Trophoblast cell (in vitro differentiated cells and primary cell): Measurements from ENCODE around the gene LRRC27.

ENCODE experiments used
- DNase-seq, 2 donors: peaks; one replicate each; pipeline ENCODE4 v3.0.0-alpha.2; 2016
- H2AFZ ChIP-seq: 2 replicates; pipeline ENCODE4 v1.6.1; 2013; ENCODE audit warnings: low read length, moderate library complexity, mild to moderate bottlenecking; ENCODE audit not compliant: insufficient read depth, poor library complexity
- H2AK5ac ChIP-seq: 2 replicates; pipeline ENCODE4 v1.6.1; 2013; ENCODE audit warnings: mild to moderate bottlenecking, low read length
- H2BK120ac ChIP-seq: 2 replicates; pipeline ENCODE4 v1.6.1; 2013; ENCODE audit warnings: low read length, mild to moderate bottlenecking, moderate library complexity; ENCODE audit not compliant: insufficient read depth, poor library complexity
- H2BK12ac ChIP-seq: 2 replicates; pipeline ENCODE4 v1.6.1; 2013; ENCODE audit warnings: mild to moderate bottlenecking, low read length, moderate library complexity
- H2BK5ac ChIP-seq: 2 replicates; pipeline ENCODE4 v1.6.1; 2013; ENCODE audit warnings: low read length, low read depth, moderate library complexity, mild to moderate bottlenecking; ENCODE audit not compliant: poor library complexity
- H3K14ac ChIP-seq: 2 replicates; pipeline ENCODE4 v1.6.1; 2013; ENCODE audit warnings: mild to moderate bottlenecking, low read length
- H3K18ac ChIP-seq: 2 replicates; pipeline ENCODE4 v1.6.1; 2013; ENCODE audit warnings: mild to moderate bottlenecking, low read length
- H3K23ac ChIP-seq: 2 replicates; pipeline ENCODE4 v1.6.1; 2013; ENCODE audit warnings: low read length
- H3K27ac ChIP-seq: 2 replicates; pipeline ENCODE4 v1.5.1; 2013; ENCODE audit warnings: low read depth, mild to moderate bottlenecking, inconsistent platforms, low read length, moderate library complexity
- H3K27me3 ChIP-seq: 2 replicates; pipeline ENCODE4 v1.6.1; 2013; ENCODE audit warnings: inconsistent platforms, mild to moderate bottlenecking, low read length, moderate library complexity; ENCODE audit not compliant: insufficient read depth
- H3K36me3 ChIP-seq, 2 experiments: 1 replicate in 1 of 2; 2 replicates in 1 of 2; pipeline ENCODE4 v1.6.1; 2013; ENCODE audit warnings: low read length in 2 of 2, mild to moderate bottlenecking in 2 of 2, moderate library complexity in 1 of 2; ENCODE audit not compliant: insufficient read depth in 2 of 2, control insufficient read depth in 1 of 2
- H3K4ac ChIP-seq: 2 replicates; pipeline ENCODE4 v1.6.1; 2013; ENCODE audit warnings: low read depth, mild to moderate bottlenecking, low read length, moderate library complexity
- H3K4me1 ChIP-seq, 2 experiments: 1 replicate in 1 of 2; 2 replicates in 1 of 2; pipeline ENCODE4 v1.6.1; 2013; ENCODE audit warnings: low read length in 2 of 2, mild to moderate bottlenecking in 2 of 2, moderate library complexity in 1 of 2; ENCODE audit not compliant: insufficient read depth in 2 of 2, control insufficient read depth in 1 of 2
- H3K4me2 ChIP-seq: 2 replicates; pipeline ENCODE4 v1.6.1; 2013; ENCODE audit warnings: inconsistent platforms, mild to moderate bottlenecking, low read length, moderate library complexity
- H3K4me3 ChIP-seq: 2 replicates; pipeline ENCODE4 v1.5.1; 2013; ENCODE audit warnings: mild to moderate bottlenecking, low read depth, low read length, inconsistent platforms
- H3K79me1 ChIP-seq: one replicate; pipeline ENCODE4 v1.6.1; 2013; ENCODE audit warnings: low read length
- H3K79me2 ChIP-seq: 2 replicates; pipeline ENCODE4 v1.6.1; 2013; ENCODE audit warnings: low read length, mild to moderate bottlenecking; ENCODE audit not compliant: control insufficient read depth, insufficient read depth, poor library complexity
- H3K9ac ChIP-seq: 2 replicates; pipeline ENCODE4 v1.6.1; 2013; ENCODE audit warnings: mild to moderate bottlenecking, low read length
- H3K9me3 ChIP-seq: 2 replicates; pipeline ENCODE4 v1.6.1; 2013; ENCODE audit warnings: low read depth, mild to moderate bottlenecking, control low read depth, inconsistent platforms, low read length; ENCODE audit not compliant: insufficient read depth
- H4K12ac ChIP-seq: 2 replicates; pipeline ENCODE4 v1.6.1; 2013; ENCODE audit warnings: low read depth, mild to moderate bottlenecking, low read length, moderate library complexity
- H4K8ac ChIP-seq: 2 replicates; pipeline ENCODE4 v1.6.1; 2013; ENCODE audit warnings: low read depth, mild to moderate bottlenecking, low read length, moderate library complexity
- H4K91ac ChIP-seq: one replicate; pipeline ENCODE4 v1.6.1; 2013; ENCODE audit warnings: low read depth, mild to moderate bottlenecking, low read length, moderate library complexity
- WGBS: extraction: QIAGEN DNeasy Blood & Tissue Kit; methylation state at CpG from one replicate; pipeline ENCODE4 v1.1.7; 2013; ENCODE audit warnings: missing lambda C conversion rate; ENCODE audit not compliant: insufficient read length, insufficient coverage; ENCODE audit errors: extremely low coverage; 5-methylcytosine and 5-hydroxymethylcytosine counted together

The LRRC27 gene

DNA sequence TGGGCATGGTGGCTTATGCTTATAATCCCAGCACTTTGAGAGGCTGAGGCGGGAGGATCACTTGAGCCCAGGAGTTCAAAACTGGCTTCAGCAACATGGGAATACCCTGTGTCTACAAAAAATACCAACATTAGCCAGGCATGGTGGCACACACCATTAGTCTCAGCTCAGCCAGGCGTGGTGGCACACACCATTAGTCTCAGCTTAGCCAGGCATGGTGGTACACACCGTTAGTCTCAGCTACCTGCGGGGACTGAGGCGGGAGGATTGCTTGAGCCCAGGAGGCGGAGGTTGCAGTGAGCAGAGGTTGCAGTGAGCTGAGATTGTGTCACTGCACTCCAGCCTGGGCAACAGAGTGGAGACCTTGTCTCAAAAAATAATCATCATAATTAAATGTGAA lies 9.0 kb downstream of the LRRC27 start:
- DNase-seq: no peak
- no peak overlapping the region for H2BK120ac ChIP-seq
- H4K12ac ChIP-seq: no peak overlapping the region
- no peak overlapping the region for H2BK12ac ChIP-seq
- H3K27me3 ChIP-seq: no peaks in the 10 kb centered on the region
- H4K91ac ChIP-seq: no peak overlapping the region
- no peaks in the 10 kb centered on the region for H3K79me1 ChIP-seq
- H3K79me2 ChIP-seq: no peaks in the 10 kb centered on the region
- H3K9ac ChIP-seq: no peak overlapping the region
- H2AFZ ChIP-seq: no peak overlapping the region
- peaks cover 2 to 3% of the 10 kb centered on the region in 2 experiments for H3K36me3 ChIP-seq
- H3K14ac ChIP-seq: no peak overlapping the region
- WGBS: no CpG with 5 or more reads among the region's 6 CpGs
- no peak overlapping the region for H2BK5ac ChIP-seq
- no peak overlapping the region for H3K23ac ChIP-seq
- no peaks in the 10 kb centered on the region for H3K9me3 ChIP-seq
- no peak overlapping the region for H4K8ac ChIP-seq
- H2AK5ac ChIP-seq: no peak overlapping the region
- H3K4me3 ChIP-seq: no peak overlapping the region
- H3K18ac ChIP-seq: no peak overlapping the region
- H3K4ac ChIP-seq: no peak overlapping the region
- H3K4me2 ChIP-seq: no peak overlapping the region
- H3K4me1 ChIP-seq: no peaks in the 10 kb centered on the region
- H3K27ac ChIP-seq: no peak overlapping the region

DNA sequence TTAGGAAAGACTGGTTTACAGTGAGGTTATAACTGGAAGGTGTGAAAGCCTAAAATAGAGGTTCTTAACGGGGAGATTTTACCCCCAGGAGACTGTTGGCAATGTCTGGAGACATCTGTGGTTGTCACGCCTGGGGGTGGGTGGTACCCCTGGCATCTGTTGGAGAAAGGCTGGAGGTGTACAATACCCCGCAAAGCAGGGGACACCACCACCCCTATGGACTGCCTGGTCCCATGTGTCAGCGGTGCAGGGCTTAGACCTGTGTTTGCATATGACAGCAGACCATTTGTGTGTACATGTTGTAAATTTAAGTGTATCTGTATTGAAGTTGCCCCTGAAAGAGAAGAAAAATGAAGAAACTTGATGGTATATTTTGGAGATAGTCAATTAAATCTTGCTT lies 9.8 kb downstream of the LRRC27 start:
- no peak overlapping the region for H3K9ac ChIP-seq
- peaks cover 2 to 3% of the 10 kb centered on the region in 2 experiments for H3K36me3 ChIP-seq
- H2AK5ac ChIP-seq: no peak overlapping the region
- H3K4me1 ChIP-seq: no peaks in the 10 kb centered on the region
- H3K4ac ChIP-seq: no peak overlapping the region
- WGBS: no CpG with 5 or more reads among the region's 4 CpGs
- no peak overlapping the region for H2BK12ac ChIP-seq
- H2BK120ac ChIP-seq: no peak overlapping the region
- no peaks in the 10 kb centered on the region for H3K79me1 ChIP-seq
- H3K4me3 ChIP-seq: no peak overlapping the region
- no peak overlapping the region for H3K23ac ChIP-seq
- H2AFZ ChIP-seq: no peak overlapping the region
- no peak overlapping the region for H4K91ac ChIP-seq
- no peaks in the 10 kb centered on the region for H3K9me3 ChIP-seq
- no peak overlapping the region for H3K14ac ChIP-seq
- no peak overlapping the region for H3K4me2 ChIP-seq
- H3K27me3 ChIP-seq: no peaks in the 10 kb centered on the region
- H3K79me2 ChIP-seq: no peaks in the 10 kb centered on the region
- H4K12ac ChIP-seq: no peak overlapping the region
- H2BK5ac ChIP-seq: no peak overlapping the region
- H4K8ac ChIP-seq: no peak overlapping the region
- H3K27ac ChIP-seq: no peak overlapping the region
- DNase-seq: no peak
- H3K18ac ChIP-seq: no peak overlapping the region

DNA sequence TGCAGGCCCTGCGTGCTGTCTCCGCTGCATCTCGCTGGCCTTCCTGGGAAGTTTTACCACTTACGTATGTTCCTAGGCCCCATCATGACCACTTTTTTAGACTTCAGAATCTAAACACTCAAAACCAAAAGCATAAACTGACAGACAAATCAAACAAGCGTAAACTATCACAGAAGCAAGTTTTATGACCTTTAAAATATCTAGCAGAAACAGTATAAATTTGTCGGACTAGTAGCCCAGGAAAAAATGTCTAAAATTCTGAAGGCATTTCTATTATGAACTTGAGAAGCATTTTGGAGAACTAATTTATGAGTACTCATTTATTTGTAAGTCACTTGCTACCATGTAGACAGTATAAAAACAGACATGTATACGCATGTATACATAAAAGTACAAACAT lies 10.6 kb downstream of the LRRC27 start:
- Histone ChIP-seq H3K79me1 (no peaks in the 10 kb centered on the region), H3K36me3 (peaks cover 2 to 3% of the 10 kb centered on the region in 2 experiments), H4K8ac (no peak overlapping the region), H3K27me3 (no peaks in the 10 kb centered on the region), H2AK5ac (no peak overlapping the region), H3K9me3 (no peaks in the 10 kb centered on the region), H3K4me3 (no peak overlapping the region), H3K4me2 (no peak overlapping the region), H2BK5ac (no peak overlapping the region), H3K27ac (no peak overlapping the region), H3K14ac (no peak overlapping the region), H3K4ac (no peak overlapping the region), H3K18ac (no peak overlapping the region), H4K91ac (no peak overlapping the region), H2BK12ac (no peak overlapping the region), H2AFZ (no peak overlapping the region), H3K79me2 (no peaks in the 10 kb centered on the region), H3K4me1 (no peaks in the 10 kb centered on the region), H4K12ac (no peak overlapping the region), H3K23ac (no peak overlapping the region), H3K9ac (no peak overlapping the region), H2BK120ac (no peak overlapping the region)
- whole genome bisulfite sequencing: no CpG with 5 or more reads among the region's 7 CpGs
- DNase-seq: no peak

DNA sequence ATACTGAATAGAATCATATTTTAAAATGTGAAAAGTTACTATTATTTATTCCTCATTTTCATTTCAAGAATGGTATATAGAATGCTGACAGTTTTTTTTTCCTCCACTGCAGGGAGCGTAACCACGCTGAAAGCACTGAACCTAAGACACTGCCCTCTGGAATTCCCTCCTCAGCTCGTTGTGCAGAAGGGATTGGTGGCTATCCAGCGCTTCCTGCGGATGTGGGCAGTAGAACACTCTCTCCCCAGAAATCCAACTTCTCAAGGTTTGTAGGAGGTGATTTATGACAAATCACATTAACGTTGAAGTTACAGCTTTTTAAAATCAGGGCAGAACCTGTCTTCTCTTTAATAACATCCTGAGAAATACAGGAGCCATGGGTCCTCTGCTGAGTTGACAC lies 12.4 kb downstream of the LRRC27 start:
- Histone ChIP-seq H3K4me2 (no peak overlapping the region), H3K4me3 (no peak overlapping the region), H3K14ac (no peak overlapping the region), H3K18ac (no peak overlapping the region), H3K4me1 (no peaks in the 10 kb centered on the region), H4K91ac (no peak overlapping the region), H3K9me3 (no peaks in the 10 kb centered on the region), H3K4ac (no peak overlapping the region), H3K9ac (no peak overlapping the region), H3K79me2 (no peaks in the 10 kb centered on the region), H2AFZ (no peak overlapping the region), H4K12ac (no peak overlapping the region), H3K27me3 (no peaks in the 10 kb centered on the region), H4K8ac (no peak overlapping the region), H2AK5ac (no peak overlapping the region), H3K23ac (no peak overlapping the region), H2BK12ac (no peak overlapping the region), H2BK120ac (no peak overlapping the region), H3K79me1 (no peaks in the 10 kb centered on the region), H3K27ac (no peak overlapping the region), H2BK5ac (no peak overlapping the region), H3K36me3 (no peaks in the 10 kb centered on the region)
- no peak for DNase-seq
- WGBS: no CpG with 5 or more reads among the region's 6 CpGs
